HG03064 (cell line): ENCODE data around the gene TMC2.

ENCODE experiments used
- ATAC-seq: cut with Tn5 transposase; IDR thresholded peaks from one replicate; pipeline ENCODE4 v1.9.1; 2021; ENCODE audit warnings: low read depth; ENCODE audit not compliant: unreplicated experiment

The TMC2 gene

GRCh38 chr20:2619961-2620595, 83.7 kb downstream of the TMC2 start:
- no peak for ATAC-seq

DNA sequence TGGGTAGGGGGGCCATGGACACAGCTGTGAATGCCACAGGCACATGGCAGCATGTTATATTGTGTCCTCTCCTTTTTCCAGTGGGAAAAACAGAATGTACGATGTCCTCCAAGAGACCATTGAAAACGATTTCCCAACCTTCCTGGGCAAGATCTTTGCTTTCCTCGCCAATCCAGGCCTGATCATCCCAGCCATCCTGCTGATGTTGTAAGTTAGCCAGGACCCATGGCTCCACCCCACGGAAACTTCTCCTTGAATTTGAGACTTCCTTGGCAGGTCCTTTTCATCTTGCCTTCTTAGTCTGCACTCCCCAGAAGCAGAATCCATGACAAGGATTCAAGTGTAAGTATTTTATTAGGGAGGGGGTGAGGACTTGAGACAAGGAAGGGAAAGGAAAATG, 87.8 kb downstream of the TMC2 start:
- no peak for ATAC-seq

GRCh38 chr20:2625062-2625461, 88.7 kb downstream of the TMC2 start:
- no peak for ATAC-seq

DNA sequence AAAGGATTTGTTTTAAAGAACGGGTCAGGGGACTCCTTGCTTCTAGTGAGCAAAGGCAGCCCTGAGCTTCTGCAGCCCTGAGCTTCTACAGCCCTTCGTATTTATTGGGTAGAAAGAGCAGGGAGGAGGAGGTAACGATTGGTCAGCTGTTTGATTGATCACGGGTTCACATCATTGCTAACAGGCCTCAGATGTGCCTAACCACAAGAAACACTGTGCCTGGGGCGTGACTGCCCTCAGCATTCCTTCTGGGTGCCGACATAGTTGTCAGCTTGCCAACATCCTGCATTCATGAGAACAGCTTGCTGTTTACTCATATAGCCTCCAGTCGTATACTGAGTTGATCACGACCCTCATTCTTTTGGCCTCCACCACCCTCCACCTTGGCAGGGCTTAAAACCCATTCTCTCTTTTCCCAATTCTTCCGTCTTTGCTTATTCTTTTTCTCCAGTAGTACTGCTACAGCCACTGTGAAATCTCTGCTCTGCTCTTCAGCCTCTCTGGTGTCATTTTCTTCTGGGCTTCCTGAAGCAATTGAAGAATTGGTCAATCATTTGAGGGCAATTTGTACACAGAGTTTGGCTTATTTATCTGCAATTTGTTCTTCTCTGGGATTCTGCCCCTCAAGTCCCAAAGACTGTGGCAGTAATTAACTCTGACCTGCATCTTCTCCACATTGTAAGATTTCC, 90.6 kb downstream of the TMC2 start:
- no peak for ATAC-seq

- ATAC-seq = no peak
These were observed 94.9 kb downstream of the TMC2 start for GRCh38 chr20:2631228-2631627.

DNA sequence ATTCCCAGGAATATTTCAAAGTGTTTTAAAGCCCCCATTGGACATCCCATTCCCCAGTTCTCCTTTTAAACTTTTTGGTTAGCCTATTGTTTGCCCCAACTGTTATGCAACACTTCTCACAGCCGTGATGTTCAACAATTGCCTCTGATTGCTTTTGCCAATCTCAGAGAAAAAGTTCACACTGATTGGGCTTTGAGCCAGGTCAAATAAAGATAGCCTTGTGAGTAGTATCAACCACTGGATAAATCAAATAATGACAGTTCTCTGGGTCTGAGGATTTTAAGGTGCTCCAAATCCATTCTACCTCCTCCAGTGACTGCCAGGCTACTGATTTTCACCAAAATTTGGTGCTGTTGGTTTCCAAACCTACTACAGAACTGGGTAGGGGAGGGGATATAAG, 97.0 kb downstream of the TMC2 start:
- ATAC-seq = no peak

DNA sequence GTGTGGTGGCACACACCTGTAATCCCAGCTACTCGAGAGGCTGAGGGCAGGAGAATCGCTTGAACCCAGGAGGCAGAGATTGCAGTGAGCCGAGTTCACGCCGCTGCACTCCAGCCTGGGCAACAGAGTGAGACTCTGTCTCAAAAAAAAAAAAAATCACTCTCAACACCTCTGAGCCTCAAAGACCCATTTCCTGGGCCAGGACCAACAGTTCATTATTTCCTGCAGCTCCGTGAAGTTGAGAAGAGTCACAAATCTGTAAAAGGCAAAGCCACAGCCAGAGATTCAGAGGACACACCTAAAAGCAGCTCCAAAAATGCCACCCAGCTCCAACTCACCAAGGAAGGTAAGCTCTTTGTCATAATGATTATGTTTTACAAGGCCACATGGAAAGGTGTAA, 100.9 kb downstream of the TMC2 start:
- no peak for ATAC-seq

- no peak for ATAC-seq
These were observed 103.9 kb downstream of the TMC2 start for GRCh38 chr20:2640260-2640659.

DNA sequence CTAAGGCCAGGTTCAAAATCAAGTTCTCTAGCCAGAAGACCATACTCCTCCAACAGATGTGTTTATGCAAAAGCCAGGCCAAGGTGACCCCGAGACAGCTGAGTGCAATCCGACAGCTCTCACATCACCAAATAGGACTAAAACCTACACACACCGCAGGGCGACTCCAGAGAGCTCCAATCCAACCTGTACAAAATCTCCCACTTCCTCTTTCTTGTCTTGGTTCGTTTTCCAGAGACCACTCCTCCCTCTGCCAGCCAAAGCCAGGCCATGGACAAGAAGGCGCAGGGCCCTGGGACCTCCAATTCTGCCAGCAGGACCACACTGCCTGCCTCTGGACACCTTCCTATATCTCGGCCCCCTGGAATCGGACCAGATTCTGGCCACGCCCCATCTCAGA, 104.5 kb downstream of the TMC2 start:
- ATAC-seq = no peak

DNA sequence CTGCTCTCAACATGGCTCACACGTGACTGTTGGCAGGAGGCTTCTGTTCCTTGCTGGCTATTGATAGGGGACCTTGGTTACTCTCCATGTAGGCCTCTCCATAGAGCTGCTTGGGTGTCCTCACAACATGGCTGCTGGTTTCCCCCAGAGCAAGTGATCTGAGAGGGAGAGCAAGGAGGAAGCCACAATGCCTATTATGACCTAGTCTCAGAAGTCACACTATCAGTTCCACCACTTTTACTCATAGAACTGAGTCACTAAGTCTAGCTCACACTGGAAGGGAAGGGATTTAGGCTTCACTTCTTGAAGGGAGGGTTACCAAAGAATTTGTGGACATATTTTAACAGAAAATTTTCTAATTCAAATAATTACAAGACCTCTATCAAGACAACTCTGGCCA, 107.3 kb downstream of the TMC2 start:
- ATAC-seq = no peak

DNA sequence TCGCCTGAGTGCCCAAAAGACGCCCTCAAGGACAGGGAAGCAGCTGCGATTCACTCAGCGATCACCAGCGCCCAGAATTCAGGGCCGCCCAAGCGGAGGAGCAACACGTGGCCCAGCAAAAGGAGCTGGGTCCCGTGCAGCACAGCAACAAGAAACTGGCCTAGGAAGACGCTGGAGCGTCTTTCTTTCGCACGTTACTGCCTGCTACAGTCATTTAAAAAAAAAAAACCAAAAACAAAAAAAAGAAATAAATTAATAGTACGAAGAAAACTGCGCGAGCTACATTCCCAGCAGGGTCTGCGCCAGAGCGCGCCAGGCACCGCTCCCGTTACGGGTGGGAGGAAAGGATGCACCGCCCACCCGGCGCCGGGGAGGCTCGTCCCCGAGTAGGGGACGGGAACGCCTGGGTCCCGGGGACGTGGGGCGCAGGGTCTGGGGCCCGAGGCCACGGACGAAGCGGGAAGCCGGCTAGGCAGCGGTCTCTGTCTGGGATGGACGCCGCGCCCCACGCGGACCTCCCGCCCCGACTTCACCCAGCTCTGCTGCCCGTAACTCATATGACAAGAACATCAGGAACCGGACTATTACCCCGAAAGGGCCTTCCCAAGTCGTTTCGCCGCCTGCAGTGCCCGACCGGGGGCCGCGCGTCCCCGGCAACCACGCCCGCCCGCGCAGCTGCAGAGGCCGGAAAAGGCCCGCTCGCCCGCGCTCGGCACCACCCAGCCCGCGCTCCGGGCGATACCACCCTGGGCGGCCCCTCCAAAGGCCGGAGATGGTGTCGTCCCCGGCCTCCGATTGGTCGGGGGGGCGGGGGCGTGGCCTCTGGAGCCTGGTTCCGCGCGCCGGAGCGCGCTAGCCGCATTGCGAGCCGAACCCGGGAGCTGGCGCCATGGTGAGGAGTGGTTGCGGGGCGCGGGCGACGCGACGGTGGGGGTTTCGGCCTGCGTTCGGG, 115.7 kb downstream of the TMC2 start, which contains the start of gene NOP56:
Gene NOP56 (plus strand): TSS at position 861 of the 952 bp plus-strand sequence. CDS start 29 bp downstream, at position 890.
- ATAC-seq = peak; percentile 70

DNA sequence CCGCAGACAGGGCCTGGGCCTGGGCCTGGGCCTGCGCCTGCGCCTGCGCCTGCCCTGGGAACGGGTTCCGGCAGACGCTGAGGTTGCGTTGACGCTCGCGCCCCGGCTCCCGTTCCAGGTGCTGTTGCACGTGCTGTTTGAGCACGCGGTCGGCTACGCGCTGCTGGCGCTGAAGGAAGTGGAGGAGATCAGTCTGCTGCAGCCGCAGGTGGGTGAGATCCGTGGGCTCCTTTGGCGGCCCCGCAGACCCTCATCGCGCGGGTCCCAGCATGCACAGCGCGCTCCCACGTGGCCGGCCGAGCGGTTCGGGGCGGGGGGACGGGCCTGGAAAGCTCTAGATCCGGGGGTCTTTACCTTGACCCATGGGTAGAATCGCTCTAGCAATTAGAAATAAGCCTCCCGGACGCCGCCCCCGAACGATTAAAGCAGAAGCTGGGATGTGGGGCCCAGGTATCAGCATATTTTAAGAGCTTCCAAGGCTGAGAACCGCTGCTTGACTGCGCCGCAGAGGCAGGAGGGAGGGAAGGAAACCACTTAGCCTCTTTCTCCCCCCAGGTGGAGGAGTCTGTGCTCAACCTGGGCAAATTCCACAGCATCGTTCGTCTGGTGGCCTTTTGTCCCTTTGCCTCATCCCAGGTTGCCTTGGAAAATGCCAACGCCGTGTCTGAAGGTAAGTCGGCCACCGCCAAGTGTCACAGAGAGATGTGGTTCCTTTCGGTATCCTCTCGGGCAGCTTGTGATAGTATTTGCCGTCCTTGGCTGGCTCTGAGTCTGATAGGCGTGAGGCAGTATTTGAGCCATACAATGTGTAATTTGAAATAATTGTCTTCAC, 116.6 kb downstream of the TMC2 start:
- peak; percentile 37 for ATAC-seq

- ATAC-seq = no peak
These were observed 117.4 kb downstream of the TMC2 start for GRCh38 chr20:2653556-2654383.

- ATAC-seq = no peak
These were observed 118.0 kb downstream of the TMC2 start for GRCh38 chr20:2654384-2654822.

DNA sequence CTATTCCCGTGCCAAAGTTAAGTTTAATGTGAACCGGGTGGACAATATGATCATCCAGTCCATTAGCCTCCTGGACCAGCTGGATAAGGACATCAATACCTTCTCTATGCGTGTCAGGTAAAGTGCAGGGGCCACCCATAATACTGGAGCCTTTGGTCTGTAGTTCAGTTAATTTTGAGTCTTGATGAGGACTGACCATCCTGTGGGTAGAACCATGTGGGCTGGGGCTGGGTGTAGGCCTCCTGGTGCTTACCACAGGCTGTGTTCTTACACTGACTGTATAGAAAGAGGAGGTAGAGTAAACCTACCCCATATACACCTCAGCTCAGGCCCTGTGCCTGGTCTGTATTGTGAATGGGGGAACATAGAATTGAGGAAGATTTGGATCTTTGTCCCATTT, 118.5 kb downstream of the TMC2 start:
- ATAC-seq = no peak

GRCh38 chr20:2655331-2656116, 119.2 kb downstream of the TMC2 start:
- ATAC-seq = no peak

- ATAC-seq = no peak
These were observed 120.2 kb downstream of the TMC2 start for GRCh38 chr20:2656471-2657117.

GRCh38 chr20:2657241-2657640, 120.9 kb downstream of the TMC2 start:
- no peak for ATAC-seq
